Osteocyte (in vitro differentiated cells): Measurements from ENCODE around the gene NFKBIA. TPM values are rescaled to one million over a fixed set of nuclear protein-coding genes. Genes with fewer than 3 reads are reported as not detected.

Experiments used
- DNase-seq: peaks from one replicate; pipeline ENCODE4 v3.0.0; 2021; ENCODE audit warnings: mixed read lengths; ENCODE audit not compliant: unreplicated experiment; ENCODE audit errors: extremely low spot score
- H3K27ac Mint-ChIP-seq: one replicate; pipeline ENCODE4 v1.8.0; 2021; ENCODE audit warnings: mild to moderate bottlenecking, mixed read lengths; ENCODE audit not compliant: unreplicated experiment
- H3K27me3 Mint-ChIP-seq: one replicate; pipeline ENCODE4 v1.8.0; 2021; ENCODE audit warnings: mixed read lengths; ENCODE audit not compliant: unreplicated experiment
- H3K36me3 Mint-ChIP-seq: one replicate; pipeline ENCODE4 v1.8.0; 2021; ENCODE audit warnings: mixed read lengths; ENCODE audit not compliant: unreplicated experiment
- H3K4me1 Mint-ChIP-seq: one replicate; pipeline ENCODE4 v1.8.0; 2021; ENCODE audit warnings: mixed read lengths; ENCODE audit not compliant: unreplicated experiment
- H3K4me3 Mint-ChIP-seq: one replicate; pipeline ENCODE4 v1.8.0; 2021; ENCODE audit warnings: mild to moderate bottlenecking, moderate library complexity, mixed read lengths; ENCODE audit not compliant: unreplicated experiment
- H3K9me3 Mint-ChIP-seq: one replicate; pipeline ENCODE4 v1.8.0; 2021; ENCODE audit warnings: mixed read lengths; ENCODE audit not compliant: unreplicated experiment
- total RNA-seq: library from RNA; stranded (reverse); gene quantifications from 2 replicates; pipeline ENCODE4 v1.2.1, GENCODE V29; 2021
- TF ChIP-seq, protein P1 (sequence below): fragments of 200-600 bp; sonication (generic); IDR thresholded peaks from 2 replicates; pipeline ENCODE4 v1.5.0; 2021; ENCODE audit warnings: antibody characterized with exemption, mild to moderate bottlenecking, moderate library complexity

The NFKBIA gene
- total RNA-seq, 1 donor from 2014 or later = 58.9 TPM

DNA sequence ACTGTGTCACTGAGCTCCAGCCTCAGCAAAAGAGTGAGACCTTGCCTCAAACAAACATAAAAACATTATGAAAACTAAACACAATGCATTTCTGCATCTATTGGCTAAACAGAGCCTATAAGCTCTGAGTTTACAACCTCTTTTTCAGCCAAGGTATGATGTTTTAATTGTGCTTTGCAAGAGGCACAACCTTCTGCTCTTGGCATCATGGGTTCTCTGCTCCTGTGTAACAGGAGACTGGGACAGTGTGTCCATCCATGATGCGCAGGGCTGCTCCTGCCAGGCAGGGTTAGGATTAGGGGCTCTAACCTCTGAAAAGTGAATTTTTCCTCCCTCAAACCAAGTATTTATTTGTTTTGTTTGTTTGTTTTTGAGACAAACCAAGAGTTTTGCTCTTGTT is 5.0 kb upstream of the NFKBIA start:
- Mint-ChIP-seq H3K4me3 (no peak overlapping the region), H3K36me3 (no peaks in the 10 kb centered on the region), H3K4me1 (peaks cover 38% of the 10 kb centered on the region), H3K9me3 (no peaks in the 10 kb centered on the region), H3K27ac (no peak overlapping the region), H3K27me3 (no peaks in the 10 kb centered on the region)
- TF ChIP-seq, protein P1, sequence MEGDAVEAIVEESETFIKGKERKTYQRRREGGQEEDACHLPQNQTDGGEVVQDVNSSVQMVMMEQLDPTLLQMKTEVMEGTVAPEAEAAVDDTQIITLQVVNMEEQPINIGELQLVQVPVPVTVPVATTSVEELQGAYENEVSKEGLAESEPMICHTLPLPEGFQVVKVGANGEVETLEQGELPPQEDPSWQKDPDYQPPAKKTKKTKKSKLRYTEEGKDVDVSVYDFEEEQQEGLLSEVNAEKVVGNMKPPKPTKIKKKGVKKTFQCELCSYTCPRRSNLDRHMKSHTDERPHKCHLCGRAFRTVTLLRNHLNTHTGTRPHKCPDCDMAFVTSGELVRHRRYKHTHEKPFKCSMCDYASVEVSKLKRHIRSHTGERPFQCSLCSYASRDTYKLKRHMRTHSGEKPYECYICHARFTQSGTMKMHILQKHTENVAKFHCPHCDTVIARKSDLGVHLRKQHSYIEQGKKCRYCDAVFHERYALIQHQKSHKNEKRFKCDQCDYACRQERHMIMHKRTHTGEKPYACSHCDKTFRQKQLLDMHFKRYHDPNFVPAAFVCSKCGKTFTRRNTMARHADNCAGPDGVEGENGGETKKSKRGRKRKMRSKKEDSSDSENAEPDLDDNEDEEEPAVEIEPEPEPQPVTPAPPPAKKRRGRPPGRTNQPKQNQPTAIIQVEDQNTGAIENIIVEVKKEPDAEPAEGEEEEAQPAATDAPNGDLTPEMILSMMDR = no peak
- no peak for DNase-seq

DNA sequence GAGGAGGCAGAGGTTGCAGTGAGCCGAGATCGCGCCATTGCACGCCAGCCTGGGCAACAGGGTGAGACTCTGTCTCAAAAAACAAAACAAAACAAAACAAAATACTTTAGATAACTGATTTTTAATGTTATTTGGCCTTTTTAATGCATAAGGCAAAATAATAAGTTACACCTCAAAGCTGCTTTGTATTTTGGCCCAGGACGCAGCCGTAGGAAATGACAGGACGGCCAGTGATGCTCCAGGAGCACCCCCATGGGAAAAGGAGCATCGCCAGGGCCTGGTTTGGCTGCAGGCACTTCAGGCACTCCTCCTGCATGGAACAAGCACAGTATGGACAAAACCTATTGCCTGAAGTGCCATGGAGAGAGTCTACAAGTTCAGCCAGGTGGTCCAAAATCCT is 3.5 kb upstream of the NFKBIA start:
- H3K9me3 Mint-ChIP-seq = no peaks in the 10 kb centered on the region
- no peak overlapping the region for H3K27ac Mint-ChIP-seq
- TF ChIP-seq, protein P1 = no peak
- no peaks in the 10 kb centered on the region for H3K27me3 Mint-ChIP-seq
- H3K4me3 Mint-ChIP-seq = no peak overlapping the region
- peaks cover 30% of the 10 kb centered on the region for H3K4me1 Mint-ChIP-seq
- DNase-seq = no peak
- peaks cover 7% of the 10 kb centered on the region for H3K36me3 Mint-ChIP-seq

DNA sequence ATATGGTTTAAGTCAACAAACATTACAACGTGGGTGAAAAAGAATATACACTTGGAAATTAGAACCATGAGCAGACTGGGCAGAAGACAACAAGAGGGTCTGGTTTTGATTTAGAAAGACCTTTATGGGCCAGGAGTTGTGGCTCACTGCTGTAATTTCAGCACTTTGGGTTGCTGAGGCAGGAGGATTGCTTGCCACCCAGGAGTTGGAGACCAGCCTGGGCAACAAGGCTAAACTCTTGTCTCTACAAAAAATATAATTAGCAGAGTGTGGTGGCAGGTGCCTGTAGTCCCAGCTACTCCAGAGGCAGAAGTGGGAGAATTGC is 2.7 kb upstream of the NFKBIA start:
- H3K4me3 Mint-ChIP-seq = no peak overlapping the region
- no peak overlapping the region for H3K27ac Mint-ChIP-seq
- TF ChIP-seq, protein P1 = no peak

DNA sequence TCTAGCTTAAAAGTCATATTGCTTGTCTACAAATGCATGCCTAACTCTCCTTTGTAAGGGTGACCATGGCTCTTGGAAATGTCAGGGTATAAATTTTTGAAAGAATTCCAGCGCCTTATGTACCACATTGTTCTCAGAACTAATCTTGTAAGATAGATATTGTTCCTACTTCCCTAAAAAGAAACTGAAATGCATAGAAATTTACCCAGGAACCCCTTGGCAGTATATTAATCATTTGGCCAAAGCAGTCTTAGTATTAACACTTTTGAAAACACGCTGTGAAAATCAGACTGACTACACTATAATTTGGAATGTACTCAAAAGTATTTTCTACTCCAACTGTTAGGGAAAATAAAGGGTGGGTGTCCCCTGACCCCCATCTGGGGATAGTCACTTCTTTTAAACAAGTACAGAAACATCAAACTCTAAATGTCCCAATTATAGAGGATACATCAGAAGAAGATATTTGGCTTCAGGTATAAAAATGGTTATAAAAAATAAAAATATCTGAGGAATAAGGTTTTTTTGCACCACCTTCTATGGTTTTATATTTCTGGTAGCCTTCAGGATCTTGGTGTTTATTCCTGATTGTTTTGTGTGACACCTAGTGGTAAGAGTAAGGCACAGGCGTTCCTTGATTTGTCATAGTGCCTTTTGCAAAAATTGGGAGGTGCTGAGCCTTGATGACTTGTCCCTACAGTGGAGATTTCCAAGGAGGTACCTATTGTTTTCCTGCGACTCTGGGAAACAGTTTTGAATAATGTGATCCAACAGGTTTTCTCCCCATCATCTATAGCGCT is 2.2 kb upstream of the NFKBIA start:
- no peaks in the 10 kb centered on the region for H3K27me3 Mint-ChIP-seq
- DNase-seq = no peak
- no peaks in the 10 kb centered on the region for H3K9me3 Mint-ChIP-seq
- H3K36me3 Mint-ChIP-seq = peaks cover 20% of the 10 kb centered on the region
- no peak overlapping the region for H3K27ac Mint-ChIP-seq
- no peak overlapping the region for H3K4me3 Mint-ChIP-seq
- H3K4me1 Mint-ChIP-seq = peaks cover 40% of the 10 kb centered on the region
- TF ChIP-seq, protein P1 = peak; percentile 85

More for the DNA sequence above, 2.7 kb upstream of the NFKBIA start:
- no peak for DNase-seq
- peaks cover 15% of the 10 kb centered on the region for H3K36me3 Mint-ChIP-seq
- no peaks in the 10 kb centered on the region for H3K27me3 Mint-ChIP-seq
- no peaks in the 10 kb centered on the region for H3K9me3 Mint-ChIP-seq
- peaks cover 34% of the 10 kb centered on the region for H3K4me1 Mint-ChIP-seq

DNA sequence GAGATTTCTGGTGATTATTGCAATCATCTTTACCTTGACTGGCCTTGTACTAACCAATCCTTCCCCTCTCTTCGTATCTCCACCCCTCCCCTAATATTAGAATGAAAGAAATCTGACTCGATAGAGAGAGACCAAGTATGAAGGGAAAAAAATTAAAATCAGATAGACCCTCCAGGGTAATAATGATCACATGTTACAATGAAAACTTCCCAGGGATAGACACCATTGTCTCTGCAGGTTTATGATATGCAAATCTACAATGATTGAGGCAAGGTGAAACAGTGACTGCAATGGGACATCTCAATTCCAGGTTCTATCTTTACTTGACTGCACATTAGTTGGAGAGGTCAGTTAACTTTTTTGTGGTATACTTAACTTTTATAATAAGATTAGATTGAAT is 1.5 kb upstream of the NFKBIA start:
- Mint-ChIP-seq H3K4me1 (peaks cover 44% of the 10 kb centered on the region), H3K4me3 (peak overlapping the region; percentile 90), H3K36me3 (peaks cover 25% of the 10 kb centered on the region), H3K27me3 (no peaks in the 10 kb centered on the region), H3K27ac (no peak overlapping the region), H3K9me3 (no peaks in the 10 kb centered on the region)
- TF ChIP-seq, protein P1 = no peak
- no peak for DNase-seq
